HT-29 (cell line): ENCODE measurements around the gene PLEKHH3. TPM values are rescaled to one million over a fixed set of nuclear protein-coding genes. Genes with fewer than 3 reads are reported as not detected.
"Not testable (repeated sequence)": the region's sequence is repeated elsewhere in the genome, so short reads cannot be mapped to it uniquely, and the experiment has no call there.

Source experiments
- DNase-seq: peaks from one replicate; pipeline ENCODE4 v3.0.0-alpha.2; 2015; ENCODE audit warnings: low spot score
- total RNA-seq: library from RNA; depleted of rRNA; stranded (reverse); fragments of >200 nt; shearing (Covaris generic); gene quantifications from 2 replicates; pipeline ENCODE4 v1.2.3, GENCODE V29; 2014

Gene PLEKHH3
- total RNA-seq, 1 experiment from 2014 or later: 49.4 TPM

DNA sequence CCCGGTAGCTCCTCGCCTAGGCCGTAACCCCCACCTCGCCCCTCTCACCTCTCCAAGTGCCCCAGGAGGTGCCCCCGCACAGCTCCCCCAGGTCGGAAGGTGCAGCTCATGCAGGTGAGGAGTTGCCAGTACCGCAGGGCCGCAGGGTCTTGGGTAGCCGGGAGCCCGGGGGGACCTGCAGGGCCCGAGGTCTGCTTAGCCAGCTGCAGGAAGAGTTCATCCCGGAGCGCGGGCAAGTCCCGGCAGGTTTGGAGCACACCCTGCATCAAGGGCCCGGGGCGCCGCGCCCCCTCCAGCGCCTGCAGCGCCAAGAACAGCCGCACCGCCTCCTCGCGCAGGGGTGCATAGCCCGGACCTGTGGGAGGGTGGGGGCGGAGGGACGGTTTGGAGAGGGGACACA lies 4.8 kb downstream of the PLEKHH3 start:
- no peak for DNase-seq

DNA sequence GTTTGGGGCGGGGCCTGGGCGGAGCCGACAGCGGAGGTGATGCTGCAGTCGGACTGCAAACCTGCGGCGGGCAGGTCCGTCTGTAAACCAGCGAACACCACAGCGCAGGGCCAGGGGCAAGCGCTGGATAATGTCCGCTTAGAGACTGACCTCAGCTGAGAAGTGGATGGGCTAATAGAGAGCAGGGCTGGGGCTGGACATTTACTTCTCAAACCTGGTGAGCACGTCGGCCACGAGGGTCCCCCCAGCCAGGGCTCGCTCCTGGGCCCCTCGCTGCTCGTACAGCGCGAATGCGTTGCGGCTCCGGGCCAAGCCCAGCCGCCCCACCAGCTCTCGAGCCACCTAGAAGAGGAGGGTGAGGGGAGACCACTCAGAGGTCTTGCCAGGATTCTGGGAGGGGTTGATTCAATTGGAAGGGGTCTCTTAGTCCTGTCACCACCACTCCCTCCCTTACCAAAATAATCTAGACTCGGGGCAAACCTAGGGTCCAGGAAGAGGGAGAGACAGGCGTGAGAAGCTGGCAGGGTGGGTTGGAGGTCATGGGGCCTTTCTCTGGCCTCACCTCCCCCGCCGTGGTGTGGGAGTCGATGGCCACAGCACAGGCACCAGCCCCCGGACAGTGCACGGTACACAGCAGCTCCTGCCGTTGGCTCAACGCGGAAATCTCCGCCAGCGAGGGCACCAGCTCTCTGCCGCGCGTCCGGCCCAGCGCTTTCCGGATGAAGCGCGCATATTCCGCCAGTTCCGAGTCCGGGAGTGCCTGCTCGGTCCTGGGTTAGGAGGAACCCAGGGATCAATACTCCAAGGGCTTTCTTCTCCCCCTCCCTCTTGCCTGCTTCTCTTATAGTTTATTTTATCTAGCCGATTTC lies 5.8 kb downstream of the PLEKHH3 start:
- no peak for DNase-seq

DNA sequence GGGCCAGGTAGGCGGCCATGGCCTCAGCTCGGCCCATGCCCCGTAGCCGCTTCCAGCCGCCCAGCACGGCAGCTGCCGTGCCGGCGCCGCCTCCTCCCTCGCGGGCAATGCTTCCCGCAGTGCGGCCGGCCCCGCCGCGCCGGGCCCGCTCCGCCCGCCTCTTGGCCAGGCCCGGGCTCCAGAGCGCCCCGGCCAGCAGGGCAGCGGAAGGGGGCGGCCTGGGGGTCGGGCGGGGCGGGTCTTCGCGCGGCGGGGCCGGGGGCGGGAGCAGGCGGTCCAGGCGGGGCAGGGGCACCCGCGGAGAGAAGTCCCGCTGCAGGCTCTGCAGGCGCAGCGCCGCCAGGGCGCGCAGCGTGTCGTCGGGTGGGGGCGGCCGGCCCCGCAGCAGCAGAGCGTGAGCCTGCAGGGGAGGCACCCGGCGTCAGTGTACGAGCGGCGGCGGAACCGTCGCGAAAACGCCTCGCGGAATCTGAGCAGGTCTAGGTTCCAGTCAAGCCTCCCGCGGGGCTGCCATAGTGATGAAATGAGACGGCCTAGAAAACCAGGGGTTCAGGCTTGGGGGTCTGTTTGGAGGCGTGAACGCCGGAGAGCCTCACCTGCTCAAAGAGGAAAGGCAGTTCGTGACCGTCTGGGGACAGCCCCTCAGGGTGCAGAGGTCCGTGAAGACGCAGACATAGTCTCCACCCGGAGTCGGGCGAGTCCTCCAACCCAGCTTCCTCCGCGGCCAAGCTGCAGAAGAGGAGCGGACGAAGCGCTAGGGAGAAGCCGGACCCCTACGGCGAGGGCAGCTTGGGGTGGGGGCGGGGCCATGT lies 6.6 kb downstream of the PLEKHH3 start:
- no peak for DNase-seq

DNA sequence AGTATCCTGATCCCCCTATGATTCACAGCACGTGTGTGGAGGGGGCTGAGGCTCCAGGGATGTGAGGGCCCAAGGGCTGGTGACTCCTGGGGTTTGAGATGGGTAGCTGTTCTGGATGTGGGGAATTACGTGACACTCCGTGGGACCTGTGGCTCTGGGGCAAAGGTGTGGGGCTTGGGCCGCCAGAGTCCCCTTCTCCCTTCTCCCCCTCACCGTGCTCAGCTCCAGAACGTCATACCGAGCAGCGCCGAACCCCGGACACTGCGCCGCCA lies 7.2 kb downstream of the PLEKHH3 start:
- DNase-seq: no peak

DNA sequence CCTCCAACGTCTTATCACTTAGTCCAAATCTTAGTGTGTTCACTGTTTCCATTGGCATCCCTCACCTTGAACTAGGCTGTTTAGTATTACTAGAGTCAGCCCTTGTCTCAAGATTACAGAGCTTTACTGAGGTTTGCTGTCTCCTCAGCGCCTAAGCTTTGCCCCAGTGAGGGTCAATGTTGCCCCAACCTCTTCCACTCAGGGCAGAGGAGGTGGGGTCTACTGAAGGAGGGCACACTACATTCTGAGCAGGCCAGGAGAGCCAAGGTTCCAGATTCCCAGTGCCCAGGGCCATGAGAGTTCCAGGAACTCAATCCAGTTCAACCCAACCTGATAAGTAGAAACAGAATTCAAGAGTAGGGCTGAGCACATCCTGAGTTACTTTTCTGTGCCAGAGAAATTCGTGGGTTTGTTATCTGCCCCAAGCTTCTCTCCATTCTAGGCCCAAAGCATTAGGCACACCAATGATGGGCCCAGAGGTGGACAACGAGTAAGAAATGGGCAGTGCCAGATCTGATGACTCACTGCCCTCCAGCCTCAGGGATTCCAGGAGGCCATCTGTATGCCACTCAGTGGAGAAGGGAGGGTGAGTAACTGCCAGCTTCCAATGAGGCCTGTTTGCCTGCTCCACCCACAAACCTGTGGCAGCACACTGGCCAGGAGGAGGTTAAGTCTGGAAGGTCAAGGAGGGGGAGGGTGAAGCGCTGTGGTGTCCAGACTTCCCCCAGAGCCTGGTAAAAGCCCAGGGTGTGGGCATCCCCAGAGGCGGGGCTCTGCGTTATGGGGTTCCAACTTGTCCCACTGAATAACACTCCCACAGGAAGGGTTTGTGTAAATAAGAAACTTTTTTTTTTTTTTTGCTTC lies 9.5 kb downstream of the PLEKHH3 start:
- peak; percentile 93 for DNase-seq

DNA sequence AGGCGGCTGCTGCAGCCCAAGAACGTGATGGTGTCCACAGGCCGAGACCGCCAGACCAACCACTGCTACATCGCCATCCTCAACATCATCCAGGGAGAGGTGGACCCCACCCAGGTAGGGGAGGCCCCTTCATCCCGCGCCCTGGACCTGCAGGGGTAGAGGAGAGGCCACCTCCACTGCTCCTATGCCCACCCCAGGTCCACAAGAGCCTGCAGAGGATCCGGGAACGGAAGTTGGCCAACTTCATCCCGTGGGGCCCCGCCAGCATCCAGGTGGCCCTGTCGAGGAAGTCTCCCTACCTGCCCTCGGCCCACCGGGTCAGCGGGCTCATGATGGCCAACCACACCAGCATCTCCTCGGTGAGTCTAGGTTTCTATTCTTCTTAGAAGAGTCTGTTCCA lies 10.7 kb downstream of the PLEKHH3 start:
- DNase-seq: not testable (repeated sequence)

DNA sequence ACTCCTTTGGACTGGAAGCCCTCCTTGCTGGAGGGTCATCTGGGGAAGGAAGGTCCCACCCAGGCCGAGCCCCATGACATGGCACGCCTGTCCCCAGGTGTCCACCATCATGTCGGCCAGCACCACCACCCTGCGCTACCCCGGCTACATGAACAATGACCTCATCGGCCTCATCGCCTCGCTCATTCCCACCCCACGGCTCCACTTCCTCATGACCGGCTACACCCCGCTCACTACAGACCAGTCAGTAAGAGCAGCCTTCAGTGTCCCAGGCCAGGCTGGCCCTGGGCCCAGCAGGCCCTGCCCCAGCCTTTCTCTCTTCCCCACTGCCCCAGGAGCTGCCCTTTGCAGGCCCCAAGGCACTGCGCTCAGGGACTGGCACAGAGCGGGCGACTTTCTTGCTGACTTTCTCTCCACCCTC lies 11.2 kb downstream of the PLEKHH3 start:
- DNase-seq: no peak

DNA sequence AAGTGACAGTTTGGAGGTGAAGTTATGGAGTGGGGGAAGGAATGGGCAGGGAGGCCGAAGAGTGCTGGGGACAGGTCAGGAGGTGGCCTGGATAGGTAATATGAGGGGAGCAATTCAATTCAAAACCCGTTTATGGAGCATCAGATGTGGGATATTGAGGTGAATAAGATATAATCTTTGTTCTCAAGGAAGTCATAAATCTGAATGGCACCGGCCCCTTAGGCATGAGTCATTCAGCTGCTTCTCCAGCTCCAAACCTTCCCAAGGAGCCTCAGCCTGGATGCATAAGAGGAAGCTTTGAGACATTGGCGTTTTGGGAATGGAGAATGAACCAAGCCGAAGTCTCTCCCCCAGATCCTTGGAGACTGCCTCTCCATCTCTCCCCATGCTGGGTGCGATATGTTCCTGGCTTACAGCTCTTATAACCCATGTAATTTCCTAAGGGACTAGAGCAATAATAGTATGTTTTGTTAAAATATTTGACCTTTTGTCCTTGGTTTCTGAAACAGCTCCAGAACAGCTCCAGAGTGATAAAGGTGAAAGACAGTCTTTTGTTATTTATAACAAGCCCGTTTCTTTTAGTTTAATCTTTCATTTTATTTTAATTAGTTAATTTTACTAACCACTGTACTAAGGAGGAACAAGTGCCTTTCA lies 16.0 kb downstream of the PLEKHH3 start:
- DNase-seq: peak; percentile 81

DNA sequence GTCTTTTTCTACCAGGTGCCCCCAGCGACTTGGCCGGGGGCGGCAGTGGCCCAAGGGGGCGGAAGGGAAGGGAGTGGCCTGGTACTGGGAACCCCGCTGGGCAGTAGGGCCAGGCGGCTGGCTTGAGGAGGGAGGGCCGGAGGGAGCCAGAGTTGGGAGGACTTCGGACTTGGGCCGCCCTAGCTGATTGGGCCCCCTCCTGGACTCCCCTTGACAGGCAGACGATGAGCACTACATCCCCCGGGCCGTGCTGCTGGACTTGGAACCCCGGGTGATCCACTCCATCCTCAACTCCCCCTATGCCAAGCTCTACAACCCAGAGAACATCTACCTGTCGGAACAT lies 16.9 kb downstream of the PLEKHH3 start:
- DNase-seq: not testable (repeated sequence)

DNA sequence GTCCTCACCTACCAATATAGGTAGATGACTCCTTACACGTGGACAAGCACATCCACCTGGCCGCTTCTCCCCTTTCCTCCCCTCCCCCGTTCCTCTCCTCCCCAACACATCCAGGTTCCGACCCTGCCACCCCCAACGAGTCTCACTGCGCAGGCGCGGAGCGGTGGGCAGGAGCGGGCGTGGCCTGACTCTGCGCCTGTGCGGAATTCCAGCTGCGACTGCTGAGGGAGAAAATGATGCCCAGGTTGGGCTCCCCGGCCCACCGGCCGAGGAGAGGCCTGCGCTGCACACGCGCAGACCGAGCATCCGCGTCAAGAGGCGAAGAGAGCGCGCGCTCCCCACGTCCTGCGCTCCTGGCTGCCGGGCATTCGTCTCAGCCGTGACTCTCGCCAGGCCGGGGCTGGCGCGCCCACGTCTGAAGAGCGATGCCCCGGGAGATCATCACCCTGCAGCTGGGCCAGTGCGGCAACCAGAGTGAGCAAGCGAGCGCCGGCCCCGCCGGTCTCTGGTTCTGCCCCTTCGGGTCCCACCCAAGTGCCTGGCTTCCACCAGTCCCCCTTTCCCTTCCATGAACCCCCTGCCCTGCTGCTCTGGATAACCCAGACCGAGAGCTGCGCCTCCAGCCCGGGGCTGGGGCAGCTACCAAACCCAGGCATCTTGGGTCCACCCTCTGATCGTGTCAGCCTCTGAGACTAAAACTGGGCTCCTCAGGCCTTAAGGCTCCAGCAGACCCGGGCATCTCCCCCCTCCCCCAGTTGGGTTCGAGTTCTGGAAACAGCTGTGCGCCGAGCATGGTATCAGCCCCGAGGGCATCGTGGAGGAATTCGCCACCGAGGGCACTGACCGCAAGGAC lies 17.5 kb downstream of the PLEKHH3 start, which contains the start of gene TUBG2:
Gene TUBG2, plus strand, starts transcription at position 206 of the 853 bp plus-strand sequence. Its CDS starts 220 bp downstream, at position 426.
- DNase-seq: peak; percentile 86

DNA sequence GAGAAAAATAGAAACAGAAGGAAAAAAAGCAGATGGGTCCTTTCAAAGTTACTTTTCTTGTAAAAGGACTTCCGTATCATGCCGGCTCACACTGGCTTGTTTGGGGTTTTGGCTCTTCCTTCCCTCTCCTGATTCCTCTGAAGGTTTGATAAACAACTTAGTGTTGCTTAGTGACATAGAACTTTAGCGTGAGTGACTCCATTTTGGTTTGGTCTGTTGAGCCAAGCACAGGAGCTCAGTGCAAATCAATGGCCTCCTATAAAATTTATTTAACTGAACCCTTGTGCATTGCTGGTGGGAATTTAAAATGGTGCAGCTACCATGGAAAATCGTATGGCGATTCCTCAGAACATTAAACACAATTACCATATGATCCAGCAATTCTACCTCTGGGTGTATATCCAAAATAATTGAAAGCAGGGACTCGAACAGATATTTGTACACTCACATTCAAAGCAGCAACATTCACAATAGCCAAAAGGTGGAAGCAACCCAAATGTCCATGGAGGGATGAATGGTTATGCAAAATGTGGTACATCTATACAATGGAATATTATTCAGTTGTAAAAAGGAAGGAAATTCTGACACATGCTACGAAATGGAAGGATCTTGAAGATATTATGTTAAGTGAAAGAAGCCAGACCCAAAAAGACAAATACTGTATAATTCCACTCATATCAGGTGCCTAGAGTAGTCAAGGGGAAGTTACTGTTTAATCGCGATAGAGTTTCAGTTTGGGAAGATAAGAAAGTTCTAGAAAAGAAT lies 18.8 kb downstream of the PLEKHH3 start:
- no peak for DNase-seq

DNA sequence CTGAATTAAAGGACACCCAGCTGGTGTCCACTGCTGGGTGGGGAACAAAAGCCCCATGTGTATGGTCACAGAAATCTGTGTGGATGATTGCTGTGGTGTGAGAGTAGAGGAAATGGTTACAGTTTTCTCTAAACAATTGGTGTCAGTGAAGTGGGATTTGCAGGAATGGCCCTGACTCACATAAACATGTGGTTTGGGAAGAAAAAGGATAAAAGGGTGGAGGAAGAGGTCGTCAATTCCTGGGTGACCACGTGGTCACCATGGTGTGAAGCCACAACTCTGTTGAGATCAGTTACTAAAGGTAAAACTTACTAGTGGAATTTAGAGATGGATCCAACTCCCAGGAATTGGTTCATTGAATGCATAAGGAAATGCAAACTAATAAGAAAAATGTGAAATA lies 21.3 kb downstream of the PLEKHH3 start:
- DNase-seq: no peak

DNA sequence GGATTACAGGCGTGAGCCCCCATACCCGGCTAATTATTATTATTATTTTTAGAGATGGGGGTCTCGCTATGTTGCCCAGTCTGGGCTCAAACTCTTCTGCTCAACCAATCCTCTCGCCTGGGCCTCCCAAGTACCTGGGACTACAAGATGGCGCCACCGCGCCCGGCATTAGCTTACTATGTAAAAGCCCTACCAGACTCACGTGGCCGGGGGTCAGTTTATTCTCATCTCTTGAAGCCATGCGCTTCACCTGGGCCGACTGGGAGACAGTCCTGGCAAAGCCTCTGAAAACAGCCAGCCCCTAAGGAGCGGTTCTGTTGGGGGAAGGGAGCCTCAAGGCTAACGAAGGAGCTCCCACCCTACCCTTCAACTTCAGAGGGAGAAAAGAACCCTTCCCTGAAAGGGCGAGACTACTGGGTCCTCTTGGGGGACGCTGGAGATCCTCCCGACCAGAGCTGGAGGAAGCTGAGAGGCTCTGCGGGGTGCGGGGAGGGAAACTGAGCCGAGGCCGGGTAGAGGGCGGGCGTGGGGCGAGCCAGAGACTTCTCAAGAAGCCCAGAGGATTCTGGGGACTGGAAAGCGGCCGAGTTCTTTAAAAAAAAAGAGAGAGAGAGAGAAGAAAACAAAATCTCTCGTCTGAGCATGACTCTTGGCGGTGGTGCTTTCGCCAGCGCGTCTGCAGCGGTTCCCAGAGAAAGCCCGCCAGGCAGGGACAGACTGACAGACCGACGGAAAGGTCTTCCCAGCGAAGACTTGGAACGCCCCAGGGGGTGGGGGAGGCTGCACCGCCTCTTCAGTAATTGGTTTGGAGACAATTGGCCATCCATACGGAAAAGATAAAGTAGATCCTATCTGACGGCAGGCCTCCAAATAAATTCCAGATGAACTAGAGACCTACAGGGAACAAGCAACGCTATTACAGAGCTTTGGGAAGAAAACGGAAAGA lies 23.3 kb downstream of the PLEKHH3 start:
- DNase-seq: no peak

DNA sequence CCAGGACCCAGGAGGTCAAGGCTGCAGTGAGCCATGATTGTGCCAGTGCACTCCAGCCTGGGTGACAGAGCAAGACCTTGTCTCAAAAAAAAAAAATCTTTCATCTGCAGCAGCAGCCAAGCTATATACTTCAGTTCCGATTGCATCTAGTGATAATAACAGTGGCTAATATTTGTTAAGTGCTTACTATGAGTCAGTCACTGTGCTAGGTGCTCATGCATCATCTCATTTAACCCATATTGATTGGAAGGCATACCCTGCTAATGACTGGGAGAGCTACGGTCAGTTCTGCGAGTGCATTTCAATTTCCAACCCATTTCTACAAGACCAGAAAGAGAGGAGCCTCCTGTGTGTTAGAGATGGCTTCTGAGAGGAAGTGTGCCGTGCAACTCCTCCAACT lies 25.4 kb downstream of the PLEKHH3 start:
- no peak for DNase-seq

DNA sequence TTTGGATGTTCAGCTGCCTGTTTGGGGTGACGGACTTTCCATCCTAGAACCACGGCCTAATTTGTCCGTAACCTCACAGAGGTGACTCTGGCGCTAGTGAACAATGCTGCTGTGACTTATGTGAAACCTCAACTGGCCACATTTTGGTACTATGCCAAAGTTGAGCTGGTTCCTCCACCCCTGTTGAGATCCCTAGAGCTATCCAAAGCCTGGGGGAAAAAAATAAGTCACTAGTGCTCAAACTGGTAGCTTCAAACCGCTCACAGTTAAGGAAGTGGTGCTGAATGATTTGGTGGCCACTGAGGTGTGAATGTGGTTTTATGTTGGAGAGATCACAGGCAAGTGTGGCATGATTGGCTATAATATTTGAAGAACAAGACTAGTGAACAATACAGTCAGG lies 29.0 kb downstream of the PLEKHH3 start:
- no peak for DNase-seq

DNA sequence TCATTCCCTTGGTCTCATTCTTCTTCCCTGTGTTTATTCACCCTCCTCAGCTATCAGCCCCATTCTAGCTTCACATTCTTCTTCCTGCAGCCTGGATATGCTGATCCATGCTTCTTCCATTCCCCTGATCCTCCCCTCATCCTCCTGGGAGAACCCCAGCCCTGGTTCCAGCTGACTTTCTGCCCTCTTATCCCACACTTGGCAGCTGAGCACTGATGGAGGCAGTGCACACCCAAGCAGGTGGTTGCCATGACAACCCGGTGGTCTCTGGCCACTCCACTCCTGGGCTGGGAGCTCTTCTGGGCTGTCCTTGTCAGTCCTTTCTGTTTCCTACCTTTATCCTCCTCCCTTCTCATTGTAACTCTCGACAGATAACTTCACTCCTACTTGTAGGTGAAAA lies 34.5 kb downstream of the PLEKHH3 start:
- DNase-seq: no peak

DNA sequence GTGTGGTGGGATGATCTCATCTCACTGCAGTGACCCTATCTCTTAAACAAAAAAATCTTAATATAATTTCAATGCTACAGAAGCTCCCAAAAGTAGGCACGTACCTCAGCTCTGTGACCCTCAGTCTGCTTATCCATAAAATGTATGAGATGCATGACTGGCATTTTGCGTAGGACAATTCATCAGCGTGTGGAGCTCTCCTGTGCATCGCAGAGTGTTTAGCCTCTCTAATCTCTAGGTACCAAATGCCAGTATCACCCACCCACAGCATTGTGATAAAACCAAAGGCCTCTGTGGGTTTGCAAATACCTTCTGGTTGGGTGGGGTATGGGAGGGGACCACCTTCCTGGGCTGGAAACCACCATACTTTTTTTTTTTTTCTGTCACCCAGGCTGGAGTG lies 36.7 kb downstream of the PLEKHH3 start:
- no peak for DNase-seq

DNA sequence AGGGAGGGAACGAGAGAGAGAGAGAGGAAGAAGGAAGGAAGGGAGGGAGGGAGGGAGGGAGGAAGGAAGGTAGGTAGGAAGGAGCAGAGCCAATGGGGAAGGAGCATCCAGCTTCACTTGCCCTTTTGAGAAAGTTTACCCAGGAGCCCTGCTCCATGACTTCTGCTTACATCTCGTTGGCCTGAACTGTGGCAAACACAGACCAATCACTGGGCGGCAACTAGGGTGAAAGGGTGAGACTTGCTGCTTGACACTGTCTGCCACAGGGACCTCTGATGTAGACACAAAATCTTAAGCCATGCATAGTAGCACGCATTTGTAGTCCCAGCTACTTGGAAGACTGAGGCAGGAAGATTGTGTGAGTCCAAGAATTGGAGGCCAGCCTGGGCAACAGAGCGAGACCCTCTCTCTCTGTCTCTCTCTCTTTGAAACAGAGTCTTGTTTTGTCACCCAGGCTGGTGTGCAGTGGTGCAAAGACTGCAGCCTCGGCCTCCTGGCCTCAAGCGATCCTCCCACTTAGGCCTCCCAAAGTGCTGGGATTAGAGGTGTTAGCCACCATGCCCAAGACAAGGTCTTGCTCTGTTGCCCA lies 37.2 kb downstream of the PLEKHH3 start:
- no peak for DNase-seq
